ENCODE measurements around the gene OARD1. TPM values are rescaled to one million over a fixed set of nuclear protein-coding genes. Genes with fewer than 3 reads are reported as not detected.

The OARD1 gene
- total RNA-seq, 2 donors from 2014 or later: 62.7 to 73.1 TPM

DNA sequence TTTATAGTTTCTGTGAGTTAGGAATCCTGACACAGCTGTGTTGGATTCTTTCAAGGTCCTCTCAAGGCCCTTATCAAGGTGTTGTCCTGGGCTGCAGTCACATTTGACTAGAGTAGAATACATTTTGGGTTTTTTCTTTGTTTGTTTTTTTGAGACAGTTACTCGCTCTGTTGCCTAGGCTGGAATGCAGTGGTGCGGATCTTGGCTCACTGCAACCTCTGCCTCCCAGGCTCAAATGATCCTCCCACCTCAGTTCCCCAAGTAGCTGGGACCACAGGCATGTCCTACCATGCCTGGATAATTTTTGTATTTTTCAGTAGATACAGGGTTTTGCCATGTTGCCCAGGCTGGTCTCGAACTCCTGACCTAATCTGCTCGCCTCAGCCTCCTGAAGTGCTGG is 16.3 kb upstream of the OARD1 start:
- H3K9me3 Mint-ChIP-seq: no peaks in the 10 kb centered on the region
- no peak overlapping the region for H3K4me3 Mint-ChIP-seq
- H3K27ac Mint-ChIP-seq: no peak overlapping the region
- peaks cover 5% of the 10 kb centered on the region for H3K4me1 Mint-ChIP-seq (ENCODE audit: low read depth)
- no peak for ATAC-seq (replicated peaks in 1 of 2)
- peaks cover 3 to 13% of the 10 kb centered on the region in 2 donors for H3K36me3 Mint-ChIP-seq (ENCODE audit: insufficient read depth in 2 of 2)
- DNase-seq: no peak
- no peaks in the 10 kb centered on the region for H3K27me3 Mint-ChIP-seq (ENCODE audit: low read depth)

DNA sequence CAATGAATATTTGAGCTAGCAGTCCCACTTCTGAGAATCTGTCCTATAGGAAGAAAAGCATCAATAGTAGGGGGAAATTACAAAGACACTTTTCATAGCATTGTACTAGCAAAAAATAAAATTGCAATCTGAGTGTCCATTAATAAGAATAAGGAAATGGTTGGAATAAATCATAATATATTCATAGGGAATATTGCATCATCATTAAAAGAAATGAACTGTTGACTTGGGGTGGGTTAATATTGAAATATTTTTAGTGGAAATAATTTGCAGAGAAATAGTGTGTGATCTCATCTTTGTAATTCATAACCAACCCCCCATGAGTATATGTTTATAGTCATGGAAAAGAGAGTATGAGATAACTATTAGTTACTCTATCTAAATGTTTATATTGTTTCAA is 13.0 kb upstream of the OARD1 start:
- Mint-ChIP-seq H3K4me1 (ENCODE audit: low read depth) (peaks cover 26% of the 10 kb centered on the region), H3K9me3 (no peaks in the 10 kb centered on the region), H3K27ac (no peak overlapping the region), H3K27me3 (ENCODE audit: low read depth) (no peaks in the 10 kb centered on the region), H3K36me3 (ENCODE audit: insufficient read depth in 2 of 2) (peaks cover 3 to 21% of the 10 kb centered on the region in 2 donors), H3K4me3 (no peak overlapping the region)
- ATAC-seq (replicated peaks in 1 of 2) (no peak), DNase-seq (no peak)

DNA sequence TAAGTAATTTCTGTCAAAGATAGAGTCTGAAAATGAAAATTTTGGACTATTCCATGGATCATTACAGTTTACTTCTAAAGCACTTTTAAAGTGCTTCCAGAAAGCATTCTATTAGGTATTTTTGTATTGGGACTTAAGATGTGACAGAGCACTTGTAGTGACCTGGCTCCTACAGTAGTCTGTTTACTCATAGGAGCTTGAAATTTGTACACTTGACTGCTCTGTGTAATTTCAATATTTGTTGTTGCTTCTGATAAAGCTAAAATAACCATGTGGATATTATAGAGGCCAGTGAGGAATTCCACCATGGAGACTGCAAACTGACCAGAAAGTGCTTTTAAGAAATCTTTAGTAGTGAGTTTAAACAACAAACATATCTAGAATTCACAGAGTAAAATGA is 10.9 kb upstream of the OARD1 start:
- Mint-ChIP-seq H3K4me3 (no peak overlapping the region), H3K36me3 (ENCODE audit: insufficient read depth in 2 of 2) (peaks cover 5 to 19% of the 10 kb centered on the region in 2 donors)

DNA sequence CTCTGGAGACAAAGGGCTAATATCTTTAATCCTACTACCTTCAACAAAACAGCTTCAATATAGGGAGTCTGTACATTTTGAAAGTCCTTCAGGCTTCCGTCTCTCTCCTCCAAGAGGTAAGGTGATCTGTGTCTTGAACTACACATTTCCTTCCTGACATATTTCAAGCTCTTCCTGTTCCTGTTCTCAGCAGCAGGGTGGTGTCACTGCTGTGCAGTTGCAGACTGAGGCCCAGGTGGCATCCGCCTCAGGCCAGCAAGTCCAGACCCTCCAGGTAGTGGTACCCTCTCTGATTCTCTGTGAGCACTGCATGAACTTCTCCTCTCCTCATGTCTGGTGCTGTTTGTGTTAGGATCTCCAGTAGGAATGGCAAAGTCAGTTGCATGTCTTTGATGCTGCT is 8.5 kb upstream of the OARD1 start:
- peaks cover 3 to 15% of the 10 kb centered on the region in 2 donors for H3K36me3 Mint-ChIP-seq (ENCODE audit: insufficient read depth in 2 of 2)
- peak overlapping the region; percentile 94 for H3K27ac Mint-ChIP-seq
- peak overlapping the region; percentile 64 to 76 for H3K4me3 Mint-ChIP-seq
- peaks cover 57% of the 10 kb centered on the region for H3K4me1 Mint-ChIP-seq (ENCODE audit: low read depth)
- ATAC-seq (replicated peaks in 1 of 2) (peak; percentile 29 to 64), DNase-seq (peak in 1 of 2 donors; percentile 12)
- H3K27me3 Mint-ChIP-seq (ENCODE audit: low read depth): no peaks in the 10 kb centered on the region
- H3K9me3 Mint-ChIP-seq: no peaks in the 10 kb centered on the region

More for the DNA sequence above, 10.9 kb upstream of the OARD1 start:
- ATAC-seq (replicated peaks in 1 of 2) (no peak), DNase-seq (no peak)
- Mint-ChIP-seq H3K4me1 (ENCODE audit: low read depth) (peaks cover 38% of the 10 kb centered on the region), H3K27me3 (ENCODE audit: low read depth) (no peaks in the 10 kb centered on the region), H3K27ac (no peak overlapping the region), H3K9me3 (no peaks in the 10 kb centered on the region)

DNA sequence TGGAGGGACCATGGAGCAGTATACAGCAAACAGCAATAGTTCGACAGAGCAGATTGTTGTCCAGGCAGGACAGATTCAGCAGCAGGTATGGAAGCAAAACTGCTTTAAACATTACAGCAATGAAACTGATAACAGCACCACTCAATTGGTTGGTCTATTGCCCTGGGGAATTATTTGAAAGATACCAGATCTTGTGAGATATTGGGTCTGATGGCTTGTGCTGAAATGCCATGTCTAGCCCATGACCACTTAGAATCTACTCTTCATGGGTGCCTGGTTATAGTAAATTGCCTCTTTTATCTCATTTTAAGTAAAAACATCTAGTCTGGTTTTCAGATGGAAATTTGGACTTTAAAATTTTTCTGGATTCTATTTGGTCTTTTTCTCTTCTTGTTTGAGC is 6.9 kb upstream of the OARD1 start:
- ATAC-seq (replicated peaks in 1 of 2) (no peak), DNase-seq (no peak)
- no peaks in the 10 kb centered on the region for H3K9me3 Mint-ChIP-seq
- H3K27ac Mint-ChIP-seq: peak overlapping the region; percentile 85
- H3K27me3 Mint-ChIP-seq (ENCODE audit: low read depth): no peaks in the 10 kb centered on the region
- H3K4me3 Mint-ChIP-seq: peak overlapping the region in 1 of 2 donors; percentile 8
- H3K4me1 Mint-ChIP-seq (ENCODE audit: low read depth): peaks cover 73% of the 10 kb centered on the region
- H3K36me3 Mint-ChIP-seq (ENCODE audit: insufficient read depth in 2 of 2): peaks cover 2 to 16% of the 10 kb centered on the region in 2 donors

DNA sequence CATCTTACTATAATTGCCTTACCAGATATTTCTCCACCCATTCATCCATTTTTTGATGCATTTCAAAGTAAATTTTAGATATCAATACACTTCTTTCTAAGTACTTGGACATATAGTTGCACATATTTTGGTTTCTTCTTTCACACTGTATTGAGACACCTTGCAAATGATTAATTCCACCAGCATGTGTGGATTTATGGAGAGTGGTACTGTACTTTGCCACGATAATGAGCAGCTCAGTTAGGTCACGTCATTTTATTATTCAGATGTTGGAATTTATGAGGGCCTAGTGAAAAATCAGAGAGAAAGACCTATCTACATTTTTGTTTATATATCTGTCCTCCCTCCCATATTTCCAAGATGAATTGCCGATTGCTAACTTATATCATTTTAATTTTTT is 5.9 kb upstream of the OARD1 start:
- H3K4me3 Mint-ChIP-seq: no peak overlapping the region
- H3K36me3 Mint-ChIP-seq (ENCODE audit: insufficient read depth in 2 of 2): peaks cover 7 to 20% of the 10 kb centered on the region in 2 donors
- DNase-seq: no peak
- no peaks in the 10 kb centered on the region for H3K9me3 Mint-ChIP-seq
- no peak overlapping the region for H3K27ac Mint-ChIP-seq
- no peak for ATAC-seq (replicated peaks in 1 of 2)
- H3K4me1 Mint-ChIP-seq (ENCODE audit: low read depth): peaks cover 71% of the 10 kb centered on the region
- no peaks in the 10 kb centered on the region for H3K27me3 Mint-ChIP-seq (ENCODE audit: low read depth)

DNA sequence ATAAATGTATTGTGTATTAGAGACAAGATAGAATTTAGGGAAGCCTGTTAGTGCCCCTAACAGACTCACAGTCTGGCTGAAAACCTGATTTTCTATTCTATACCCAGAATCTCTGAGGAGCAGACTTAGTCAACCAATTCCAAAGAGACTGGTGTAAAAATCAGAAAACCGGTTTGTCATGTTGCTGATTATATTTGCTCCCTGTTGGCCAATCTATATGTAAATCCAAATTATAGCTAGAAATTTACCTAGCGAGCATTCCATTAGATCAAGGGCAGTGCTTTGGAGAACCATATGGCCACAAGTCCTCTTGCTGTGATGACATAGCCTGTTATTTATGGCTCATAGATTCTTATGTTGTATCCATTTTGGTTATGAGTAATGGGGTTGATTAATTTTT is 5.4 kb upstream of the OARD1 start:
- DNase-seq: no peak
- Mint-ChIP-seq H3K27ac (peak overlapping the region; percentile 4), H3K27me3 (ENCODE audit: low read depth) (no peaks in the 10 kb centered on the region), H3K4me1 (ENCODE audit: low read depth) (peaks cover 67% of the 10 kb centered on the region), H3K36me3 (ENCODE audit: insufficient read depth in 2 of 2) (peaks cover 7 to 19% of the 10 kb centered on the region in 2 donors), H3K9me3 (no peaks in the 10 kb centered on the region), H3K4me3 (no peak overlapping the region)
- no peak for ATAC-seq (replicated peaks in 1 of 2)

DNA sequence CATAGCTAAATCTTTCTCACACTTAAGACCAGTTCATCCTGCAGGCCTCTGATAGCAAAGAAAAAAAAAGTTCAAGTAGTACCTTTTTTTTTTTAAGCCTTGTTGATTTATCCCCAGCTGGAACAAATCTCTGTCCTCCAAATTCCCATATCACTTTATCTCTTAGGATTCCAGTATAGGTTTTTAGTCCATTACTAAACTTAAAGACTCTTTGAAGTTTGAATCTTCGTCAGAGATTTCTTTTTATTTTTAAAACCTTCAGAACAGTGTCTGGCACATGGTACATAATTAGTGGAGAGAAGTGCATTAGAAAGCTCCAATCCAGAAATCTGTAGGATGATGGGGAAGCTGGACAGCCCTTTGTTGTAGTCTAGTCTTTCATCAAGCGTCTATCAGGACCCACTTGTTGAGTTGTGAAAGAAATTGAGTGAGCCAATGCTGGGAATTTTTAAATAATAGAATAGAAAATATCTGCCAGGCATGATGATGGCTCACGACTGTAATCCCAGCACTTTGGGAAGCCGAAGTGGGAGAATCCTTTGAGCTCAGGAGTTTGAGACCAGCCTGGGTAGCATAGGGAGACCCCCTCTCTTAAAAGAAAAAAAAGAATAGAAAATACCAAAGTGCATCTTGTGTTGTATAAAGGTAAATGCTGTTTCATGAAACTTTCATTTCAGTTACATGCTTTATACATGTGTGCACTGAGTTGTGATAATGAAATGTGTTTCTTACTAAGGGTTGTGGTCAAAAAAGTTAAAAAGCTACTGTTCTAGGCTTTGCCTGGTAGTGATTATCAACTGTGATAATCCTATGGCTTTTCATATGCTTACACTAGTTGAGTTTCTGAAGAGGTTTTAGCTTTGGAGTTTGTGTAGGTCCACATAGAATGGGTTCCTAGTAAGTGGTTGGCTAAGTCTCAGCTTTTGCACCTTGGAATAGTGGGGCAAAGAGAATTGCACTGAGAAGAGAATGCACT is 3.8 kb upstream of the OARD1 start:
- DNase-seq (no peak), ATAC-seq (replicated peaks in 1 of 2) (no peak)
- Mint-ChIP-seq H3K9me3 (no peaks in the 10 kb centered on the region), H3K27ac (peak overlapping the region; percentile 79), H3K4me1 (ENCODE audit: low read depth) (peaks cover 62% of the 10 kb centered on the region), H3K27me3 (ENCODE audit: low read depth) (no peaks in the 10 kb centered on the region), H3K4me3 (peak overlapping the region; percentile 93 to 98), H3K36me3 (ENCODE audit: insufficient read depth in 2 of 2) (peaks cover 10 to 17% of the 10 kb centered on the region in 2 donors)

DNA sequence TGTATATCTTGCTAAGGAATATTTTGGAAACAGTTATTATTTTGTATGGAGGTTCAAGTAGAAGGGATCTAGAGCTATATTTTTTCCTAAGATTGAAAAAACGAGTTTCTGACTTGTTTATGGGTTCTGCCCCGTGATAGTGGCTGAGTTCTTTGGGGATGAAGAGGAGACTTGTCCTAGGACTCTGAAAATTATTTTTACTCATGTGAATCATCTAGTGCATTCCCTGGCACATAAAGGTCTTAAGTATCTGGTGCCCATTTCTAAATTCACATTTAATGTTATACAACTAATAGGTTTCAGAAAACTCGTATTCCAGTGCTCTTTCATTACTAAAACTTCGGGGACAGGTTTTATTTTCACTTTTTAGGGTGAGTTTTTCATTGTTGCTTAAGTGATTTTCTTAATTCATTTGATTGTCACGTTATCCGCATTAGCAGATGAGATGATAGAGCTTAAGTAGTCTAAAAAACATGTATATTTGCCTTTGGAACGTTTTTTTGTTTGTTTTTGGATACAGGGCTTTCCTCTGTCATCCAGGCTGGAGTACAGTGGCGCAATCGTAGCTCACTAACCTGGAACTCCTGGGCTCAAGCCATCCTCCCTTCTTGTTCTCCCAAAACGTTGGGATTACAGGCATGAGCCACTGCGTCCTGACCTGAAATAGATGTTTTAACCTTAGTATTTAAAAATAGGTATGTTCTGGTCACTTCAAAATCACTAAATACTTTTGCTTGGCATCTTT is 2.7 kb upstream of the OARD1 start:
- Mint-ChIP-seq H3K4me1 (ENCODE audit: low read depth) (peaks cover 58% of the 10 kb centered on the region), H3K27ac (peak overlapping the region; percentile 97), H3K4me3 (peak overlapping the region; percentile 93 to 98), H3K27me3 (ENCODE audit: low read depth) (no peaks in the 10 kb centered on the region), H3K9me3 (no peaks in the 10 kb centered on the region), H3K36me3 (ENCODE audit: insufficient read depth in 2 of 2) (peaks cover 9 to 10% of the 10 kb centered on the region in 2 donors)
- ATAC-seq (replicated peaks in 1 of 2): no peak
- DNase-seq: no peak

DNA sequence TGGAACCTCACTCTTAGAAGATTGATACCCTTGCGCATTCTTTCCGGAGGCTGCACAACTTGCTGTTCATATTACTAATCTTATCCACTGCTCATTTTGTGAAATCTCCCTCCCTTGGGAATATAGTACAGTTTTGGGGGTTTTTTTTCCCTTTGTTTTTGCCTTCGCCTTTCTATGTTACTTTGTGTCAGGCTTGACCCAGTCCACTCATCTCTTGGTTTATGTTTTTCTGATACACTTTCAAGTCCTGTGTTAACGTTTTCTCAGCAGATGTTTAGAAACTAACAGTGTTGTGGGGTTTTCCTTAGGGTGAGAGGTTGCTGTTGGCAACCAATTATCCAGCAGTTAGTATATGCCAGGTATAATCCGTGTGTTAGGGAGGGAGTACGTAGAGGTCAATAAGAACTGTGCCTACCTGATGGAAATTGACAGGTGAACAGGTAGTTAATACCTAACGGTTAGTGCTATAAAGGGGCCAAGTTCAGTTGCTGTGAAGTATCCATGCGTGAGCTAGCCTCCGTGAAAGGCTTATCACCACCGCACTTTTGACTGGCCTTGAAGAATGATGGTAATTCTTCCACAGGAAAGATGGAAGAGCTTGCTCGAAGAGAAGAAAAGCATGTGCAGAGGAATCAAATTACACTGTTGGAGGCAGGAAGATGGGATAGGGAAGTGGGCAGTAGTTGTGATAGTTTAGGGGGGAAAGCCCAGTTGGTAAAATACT is 2.0 kb upstream of the OARD1 start:
- Mint-ChIP-seq H3K9me3 (no peaks in the 10 kb centered on the region), H3K27me3 (ENCODE audit: low read depth) (no peaks in the 10 kb centered on the region), H3K36me3 (ENCODE audit: insufficient read depth in 2 of 2) (peaks cover 5 to 10% of the 10 kb centered on the region in 2 donors), H3K4me1 (ENCODE audit: low read depth) (peaks cover 53% of the 10 kb centered on the region), H3K27ac (peak overlapping the region; percentile 97), H3K4me3 (peak overlapping the region; percentile 93 to 98)
- DNase-seq: peak in 1 of 2 donors; percentile 7
- ATAC-seq (replicated peaks in 1 of 2): no peak

DNA sequence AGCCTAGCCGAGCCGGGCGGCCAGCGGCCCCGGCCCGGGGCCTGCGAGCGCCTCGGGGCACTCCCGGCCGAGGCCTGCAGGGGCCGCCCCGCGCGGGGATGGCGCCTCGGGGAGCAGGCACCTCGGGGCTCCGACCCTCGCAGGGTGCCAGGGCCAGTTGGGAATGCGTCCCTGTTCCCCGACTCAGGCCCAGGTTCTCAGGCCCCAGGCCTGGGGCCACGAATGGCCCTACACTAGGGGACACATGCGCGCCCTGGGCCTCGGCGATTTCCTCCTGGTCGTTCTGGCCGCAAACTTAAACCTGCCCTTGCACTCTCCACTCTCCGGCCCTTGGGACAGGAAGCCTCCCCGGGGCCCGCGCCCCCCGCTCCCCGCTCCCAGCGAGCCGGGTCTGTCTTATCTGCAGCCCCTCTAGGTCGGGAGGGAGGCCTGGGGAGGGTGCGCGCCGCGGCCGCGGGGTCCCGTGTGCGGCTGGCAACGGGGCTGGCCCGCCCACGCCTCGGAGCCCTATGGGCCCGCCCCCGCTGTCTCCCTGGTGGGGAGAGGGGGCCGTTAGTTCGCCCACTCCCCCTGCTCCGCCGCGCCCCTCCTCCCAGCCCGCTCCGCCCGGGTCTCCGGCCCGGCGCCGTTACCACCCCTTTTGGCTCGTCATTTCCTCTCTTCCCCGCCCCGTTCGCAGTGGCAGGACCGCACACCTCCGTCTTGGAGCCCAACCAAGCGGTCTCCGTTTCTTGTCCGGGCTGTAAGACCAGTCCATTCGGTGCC is 1.2 kb upstream of the OARD1 start:
- H3K4me3 Mint-ChIP-seq: peak overlapping the region; percentile 93 to 98
- H3K4me1 Mint-ChIP-seq (ENCODE audit: low read depth): peaks cover 48% of the 10 kb centered on the region
- ATAC-seq (replicated peaks in 1 of 2) (peak; percentile 18 to 32), DNase-seq (peak; percentile 88)
- peaks cover 5 to 8% of the 10 kb centered on the region in 2 donors for H3K36me3 Mint-ChIP-seq (ENCODE audit: insufficient read depth in 2 of 2)
- no peaks in the 10 kb centered on the region for H3K27me3 Mint-ChIP-seq (ENCODE audit: low read depth)
- H3K27ac Mint-ChIP-seq: peak overlapping the region; percentile 97
- no peaks in the 10 kb centered on the region for H3K9me3 Mint-ChIP-seq

DNA sequence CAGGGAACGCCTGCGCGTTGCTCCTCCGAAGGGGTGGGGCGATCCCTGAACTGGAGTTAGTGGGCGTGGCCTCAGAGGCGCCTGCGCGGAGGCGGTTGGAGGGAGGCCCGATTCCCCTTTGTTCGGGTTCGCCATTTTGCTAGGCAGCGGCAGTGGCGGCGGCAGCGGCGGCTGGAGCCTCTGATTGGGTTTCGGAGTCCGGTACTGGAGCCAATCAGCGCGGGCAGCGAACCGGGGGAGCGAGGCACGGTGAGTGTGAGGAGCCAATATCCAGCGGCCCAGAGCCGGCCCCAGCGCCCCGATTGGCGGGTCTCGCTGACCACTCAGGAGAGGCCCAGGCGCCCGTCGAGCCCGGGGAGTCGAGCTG is 663 bp upstream of the OARD1 start, which contains the start of gene NFYA:
TSS of gene NFYA (plus strand) at position 139 of the 367 bp plus-strand sequence. CDS start 6,116 bp downstream, outside the sequence.
- Mint-ChIP-seq H3K4me1 (ENCODE audit: low read depth) (peaks cover 48% of the 10 kb centered on the region), H3K36me3 (ENCODE audit: insufficient read depth in 2 of 2) (peaks cover 7 to 8% of the 10 kb centered on the region in 2 donors), H3K4me3 (peak within 1 kb of the TSS; percentile 97 to 98), H3K27ac (peak within 1 kb of the TSS; percentile 97), H3K9me3 (no peaks in the 10 kb centered on the region), H3K27me3 (ENCODE audit: low read depth) (no peaks in the 10 kb centered on the region)
- DNase-seq: no peak
- peak; percentile 79 to 81 for ATAC-seq (replicated peaks in 1 of 2)

All from activated T-cell treated with anti-CD3 and anti-CD28 coated beads, Interleukin-2, amount 50 U/mL, for 72 hours (primary cell).